ENCODE results near the gene USE1.

Gene USE1

GRCh38 chr19:17248011-17248776 lies 33.0 kb downstream of the USE1 start:
- no peak overlapping the region for H3K27ac Mint-ChIP-seq

GRCh38 chr19:17249887-17250548 lies 34.9 kb downstream of the USE1 start:
- ATAC-seq (ENCODE audit: low read depth) (no peak), DNase-seq (ENCODE audit: low spot score in 2 of 2) (no peak)
- Mint-ChIP-seq H3K27me3 (no peaks in the 10 kb centered on the region), H3K4me3 (no peak overlapping the region), H3K36me3 (no peaks in the 10 kb centered on the region), H3K9me3 (no peaks in the 10 kb centered on the region), H3K27ac (no peak overlapping the region), H3K4me1 (peaks cover 9% of the 10 kb centered on the region)

More at GRCh38 chr19:17248011-17248776, 33.0 kb downstream of the USE1 start:
- DNase-seq (ENCODE audit: low spot score in 2 of 2) (no peak), ATAC-seq (ENCODE audit: low read depth) (no peak)
- H3K36me3 Mint-ChIP-seq, result no peaks in the 10 kb centered on the region
- H3K4me3 Mint-ChIP-seq, result peak overlapping the region; percentile 17
- no peaks in the 10 kb centered on the region for H3K27me3 Mint-ChIP-seq
- no peaks in the 10 kb centered on the region for H3K9me3 Mint-ChIP-seq
- peaks cover 12% of the 10 kb centered on the region for H3K4me1 Mint-ChIP-seq

- DNase-seq (ENCODE audit: low spot score in 2 of 2), result no peak
- Mint-ChIP-seq H3K9me3 (no peaks in the 10 kb centered on the region), H3K4me3 (no peak overlapping the region), H3K27me3 (no peaks in the 10 kb centered on the region), H3K4me1 (no peaks in the 10 kb centered on the region), H3K36me3 (no peaks in the 10 kb centered on the region), H3K27ac (no peak overlapping the region)
- ATAC-seq (ENCODE audit: low read depth), result no peak
These were observed 39.5 kb downstream of the USE1 start for GRCh38 chr19:17254636-17255035.

- DNase-seq (ENCODE audit: low spot score in 2 of 2) (no peak), ATAC-seq (ENCODE audit: low read depth) (no peak)
- no peak overlapping the region for H3K27ac Mint-ChIP-seq
- H3K36me3 Mint-ChIP-seq, result no peaks in the 10 kb centered on the region
- no peaks in the 10 kb centered on the region for H3K4me1 Mint-ChIP-seq
- H3K4me3 Mint-ChIP-seq, result no peak overlapping the region
- H3K27me3 Mint-ChIP-seq, result no peaks in the 10 kb centered on the region
- no peaks in the 10 kb centered on the region for H3K9me3 Mint-ChIP-seq
These were observed 40.0 kb downstream of the USE1 start for GRCh38 chr19:17255150-17255621.

- DNase-seq (ENCODE audit: low spot score in 2 of 2) (no peak), ATAC-seq (ENCODE audit: low read depth) (no peak)
- Mint-ChIP-seq H3K27ac (no peak overlapping the region), H3K27me3 (no peaks in the 10 kb centered on the region), H3K9me3 (no peaks in the 10 kb centered on the region), H3K4me3 (no peak overlapping the region), H3K4me1 (peaks cover 5% of the 10 kb centered on the region), H3K36me3 (no peaks in the 10 kb centered on the region)
These were observed 41.0 kb downstream of the USE1 start for GRCh38 chr19:17256130-17256529.

GRCh38 chr19:17259118-17259780 lies 44.1 kb downstream of the USE1 start:
- no peak for ATAC-seq (ENCODE audit: low read depth)
- no peaks in the 10 kb centered on the region for H3K27me3 Mint-ChIP-seq
- H3K36me3 Mint-ChIP-seq, result no peaks in the 10 kb centered on the region
- no peak overlapping the region for H3K27ac Mint-ChIP-seq
- no peak overlapping the region for H3K4me3 Mint-ChIP-seq
- no peaks in the 10 kb centered on the region for H3K9me3 Mint-ChIP-seq
- no peak for DNase-seq (ENCODE audit: low spot score in 2 of 2)
- H3K4me1 Mint-ChIP-seq, result peaks cover 5% of the 10 kb centered on the region

- Mint-ChIP-seq H3K9me3 (no peaks in the 10 kb centered on the region), H3K27ac (no peak overlapping the region), H3K4me1 (peaks cover 10% of the 10 kb centered on the region), H3K27me3 (no peaks in the 10 kb centered on the region), H3K36me3 (no peaks in the 10 kb centered on the region), H3K4me3 (no peak overlapping the region)
- ATAC-seq (ENCODE audit: low read depth) (no peak), DNase-seq (ENCODE audit: low spot score in 2 of 2) (no peak)
These were observed 44.8 kb downstream of the USE1 start for GRCh38 chr19:17259934-17260333.

GRCh38 chr19:17260842-17261325 lies 45.7 kb downstream of the USE1 start:
- Mint-ChIP-seq H3K27ac (no peak overlapping the region), H3K9me3 (no peaks in the 10 kb centered on the region), H3K4me1 (peaks cover 10% of the 10 kb centered on the region), H3K27me3 (no peaks in the 10 kb centered on the region), H3K4me3 (no peak overlapping the region), H3K36me3 (no peaks in the 10 kb centered on the region)
- peak; percentile 100 for ATAC-seq (ENCODE audit: low read depth)
- peak; percentile 90 to 91 for DNase-seq (ENCODE audit: low spot score in 2 of 2)

GRCh38 chr19:17262557-17262956 lies 47.4 kb downstream of the USE1 start:
- DNase-seq (ENCODE audit: low spot score in 2 of 2) (no peak), ATAC-seq (ENCODE audit: low read depth) (no peak)
- Mint-ChIP-seq H3K4me1 (peaks cover 10% of the 10 kb centered on the region), H3K36me3 (no peaks in the 10 kb centered on the region), H3K4me3 (no peak overlapping the region), H3K9me3 (no peaks in the 10 kb centered on the region), H3K27ac (no peak overlapping the region), H3K27me3 (no peaks in the 10 kb centered on the region)

- ATAC-seq (ENCODE audit: low read depth), result no peak
- H3K4me3 Mint-ChIP-seq, result no peak overlapping the region
- H3K4me1 Mint-ChIP-seq, result peaks cover 12% of the 10 kb centered on the region
- H3K27ac Mint-ChIP-seq, result no peak overlapping the region
- no peak for DNase-seq (ENCODE audit: low spot score in 2 of 2)
- no peaks in the 10 kb centered on the region for H3K9me3 Mint-ChIP-seq
- no peaks in the 10 kb centered on the region for H3K27me3 Mint-ChIP-seq
- no peaks in the 10 kb centered on the region for H3K36me3 Mint-ChIP-seq
These were observed 48.8 kb downstream of the USE1 start for GRCh38 chr19:17263712-17264640.

GRCh38 chr19:17264641-17264979 lies 49.5 kb downstream of the USE1 start, which contains the start of gene USHBP1:
Gene USHBP1 (minus strand): TSS chr19:17264745. CDS start chr19:17264299, 446 bp downstream.
- no peak within 1 kb of the TSS for H3K4me3 Mint-ChIP-seq
- no peak for ATAC-seq (ENCODE audit: low read depth)

GRCh38 chr19:17266026-17266425 lies 50.9 kb downstream of the USE1 start:
- no peaks in the 10 kb centered on the region for H3K9me3 Mint-ChIP-seq
- H3K4me3 Mint-ChIP-seq, result peak overlapping the region; percentile 37
- peaks cover 2% of the 10 kb centered on the region for H3K36me3 Mint-ChIP-seq
- peaks cover 8% of the 10 kb centered on the region for H3K4me1 Mint-ChIP-seq
- ATAC-seq (ENCODE audit: low read depth) (no peak), DNase-seq (ENCODE audit: low spot score in 2 of 2) (no peak)
- H3K27me3 Mint-ChIP-seq, result no peaks in the 10 kb centered on the region
- H3K27ac Mint-ChIP-seq, result no peak overlapping the region

More at GRCh38 chr19:17264641-17264979, 49.5 kb downstream of the USE1 start, which contains the start of gene USHBP1:
- no peak for DNase-seq (ENCODE audit: low spot score in 2 of 2)
- H3K36me3 Mint-ChIP-seq, result no peaks in the 10 kb centered on the region
- no peak within 1 kb of the TSS for H3K27ac Mint-ChIP-seq
- no peaks in the 10 kb centered on the region for H3K27me3 Mint-ChIP-seq
- H3K9me3 Mint-ChIP-seq, result no peaks in the 10 kb centered on the region
- peaks cover 12% of the 10 kb centered on the region for H3K4me1 Mint-ChIP-seq

GRCh38 chr19:17266589-17266974 lies 51.4 kb downstream of the USE1 start:
- H3K27me3 Mint-ChIP-seq, result no peaks in the 10 kb centered on the region
- H3K27ac Mint-ChIP-seq, result peak overlapping the region; percentile 66
- H3K9me3 Mint-ChIP-seq, result no peaks in the 10 kb centered on the region
- H3K4me1 Mint-ChIP-seq, result peaks cover 7% of the 10 kb centered on the region
- peaks cover 6% of the 10 kb centered on the region for H3K36me3 Mint-ChIP-seq
- ATAC-seq (ENCODE audit: low read depth) (peak; percentile 23), DNase-seq (ENCODE audit: low spot score in 2 of 2) (no peak)
- peak overlapping the region; percentile 72 for H3K4me3 Mint-ChIP-seq

Measured in memory B cell (primary cell).